LHCN-M2 (cell line): ENCODE measurements around the gene ARHGEF38. TPM values are rescaled to one million over a fixed set of nuclear protein-coding genes. Genes with fewer than 3 reads are reported as not detected.
A peak's percentile ranks its signal among the peaks of the same experiment; 100 is the strongest.
"Not testable (repeated sequence)": the region's sequence is repeated elsewhere in the genome, so short reads cannot be mapped to it uniquely, and the experiment has no call there.

ENCODE experiments used
- DNase-seq: peaks from one replicate; pipeline ENCODE4 v3.0.0-alpha.2; 2012; ENCODE audit warnings: low read depth
- total RNA-seq: library from RNA; depleted of rRNA; stranded (reverse); fragments of >200 nt; gene quantifications from 2 replicates; pipeline ENCODE4 v1.2.3, GENCODE V29; 2014

ARHGEF38 gene
- total RNA-seq, 1 experiment from 2014 or later = not detected

DNA sequence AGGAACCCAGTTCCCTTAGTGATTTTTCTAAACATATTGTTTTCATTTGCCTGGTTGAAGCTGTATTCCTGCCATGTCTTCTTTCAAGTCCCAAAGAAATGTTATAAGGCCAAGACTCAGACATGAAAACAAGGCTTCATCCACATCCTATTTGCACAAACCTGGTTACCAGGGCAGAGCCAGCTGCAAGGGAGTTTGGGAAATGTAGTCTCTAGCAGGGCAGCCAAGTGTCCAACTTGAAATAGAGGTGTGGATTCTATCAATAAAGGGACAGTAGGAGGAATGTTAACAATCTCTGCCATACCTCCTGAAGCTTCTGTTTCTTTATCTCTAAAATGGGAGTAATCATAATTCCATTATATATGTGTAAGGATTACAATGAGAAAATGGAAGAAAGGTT is 99.5 kb downstream of the ARHGEF38 start:
- DNase-seq = no peak

DNA sequence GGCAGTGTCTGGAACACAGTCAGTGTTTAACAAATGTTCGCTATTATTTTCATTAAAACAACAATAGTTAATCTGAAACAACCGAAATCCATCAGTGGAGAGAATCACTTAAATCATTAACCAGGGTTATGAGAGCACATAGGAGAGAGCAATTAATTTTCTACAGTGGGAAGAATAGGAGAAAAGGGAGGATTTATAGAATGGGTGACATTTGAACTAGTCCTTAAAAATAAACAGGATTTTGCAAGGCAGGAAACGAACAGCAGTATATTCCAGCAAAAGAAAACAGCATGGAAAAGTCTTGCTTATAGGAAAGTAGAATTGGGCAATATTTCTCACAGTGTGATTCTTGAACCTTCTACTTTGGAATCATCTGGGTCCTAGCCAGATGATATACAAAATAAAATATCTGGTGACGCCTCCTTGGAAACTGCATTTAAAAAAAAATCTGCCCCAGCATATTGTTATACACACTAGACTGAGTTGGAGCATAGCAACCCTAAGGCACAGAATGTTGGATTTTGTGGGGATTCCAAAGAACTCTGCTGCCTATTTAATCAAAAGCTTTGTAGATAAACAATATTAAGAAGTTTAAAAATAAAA is 100.0 kb downstream of the ARHGEF38 start:
- no peak for DNase-seq

DNA sequence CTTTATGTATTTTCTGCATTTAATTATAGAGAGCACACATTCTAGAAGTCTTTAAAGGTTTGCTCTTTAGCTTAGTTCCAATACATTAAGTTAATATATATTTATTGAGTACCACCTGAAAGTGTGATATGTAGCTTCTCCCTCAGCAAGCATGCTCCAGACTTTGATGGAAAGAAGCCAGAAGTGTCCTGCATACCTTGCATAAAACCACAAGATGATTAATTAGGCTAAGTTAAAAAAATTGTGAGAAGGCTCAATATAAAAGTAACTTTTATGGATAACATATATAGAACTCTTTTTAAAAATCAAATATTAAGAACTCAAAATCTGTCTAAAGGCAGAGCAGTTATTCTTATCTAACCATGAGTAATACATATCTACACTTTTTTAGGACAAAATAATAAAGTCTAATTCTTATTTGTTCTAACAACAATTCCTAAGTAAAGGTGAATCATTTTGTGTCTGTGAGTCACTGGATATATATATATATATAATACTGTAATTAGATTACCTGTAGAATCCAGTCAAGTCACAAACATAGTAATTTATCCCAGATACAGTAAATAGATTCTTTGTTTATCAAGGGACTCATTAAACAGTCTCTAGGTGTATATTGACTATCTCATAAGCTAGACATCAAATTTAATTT is 104.8 kb downstream of the ARHGEF38 start:
- no peak for DNase-seq

DNA sequence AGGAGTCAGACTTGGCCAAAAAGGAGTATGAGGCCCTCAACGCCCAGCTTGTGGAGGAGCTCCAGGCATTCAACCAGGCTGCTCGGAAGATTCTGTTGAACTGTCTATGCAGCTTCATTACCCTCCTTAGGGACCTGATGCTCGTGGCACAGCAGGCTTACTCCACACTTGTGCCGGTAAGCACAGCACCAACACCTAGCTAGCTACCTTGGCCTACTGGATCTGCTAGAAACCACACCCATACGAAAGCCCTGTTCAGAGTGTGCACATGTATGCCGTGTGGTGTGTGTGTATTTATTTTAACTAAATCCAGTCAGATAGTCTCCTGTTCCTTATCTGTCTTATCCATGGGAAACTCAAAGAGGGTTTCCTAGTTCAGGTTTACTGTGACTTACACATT is 106.8 kb downstream of the ARHGEF38 start:
- DNase-seq = no peak

DNA sequence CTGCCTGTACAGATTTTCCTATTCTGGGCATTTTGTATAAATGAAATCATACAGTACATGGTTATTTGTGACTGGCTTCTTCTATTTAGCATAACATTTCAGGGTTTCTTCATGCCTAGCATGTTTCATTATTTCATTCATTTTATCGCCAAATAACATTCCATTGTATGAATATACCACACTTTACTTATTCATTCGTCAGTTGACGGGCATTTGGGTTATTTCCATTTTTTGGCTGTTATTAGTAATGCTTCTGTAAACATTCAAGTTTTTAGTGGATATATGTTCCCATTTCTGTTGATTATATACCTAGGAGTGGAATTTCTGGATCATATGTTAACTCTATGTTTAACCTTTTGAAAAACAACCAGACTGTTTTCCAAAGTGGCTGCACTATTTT is 108.6 kb downstream of the ARHGEF38 start:
- DNase-seq = no peak

DNA sequence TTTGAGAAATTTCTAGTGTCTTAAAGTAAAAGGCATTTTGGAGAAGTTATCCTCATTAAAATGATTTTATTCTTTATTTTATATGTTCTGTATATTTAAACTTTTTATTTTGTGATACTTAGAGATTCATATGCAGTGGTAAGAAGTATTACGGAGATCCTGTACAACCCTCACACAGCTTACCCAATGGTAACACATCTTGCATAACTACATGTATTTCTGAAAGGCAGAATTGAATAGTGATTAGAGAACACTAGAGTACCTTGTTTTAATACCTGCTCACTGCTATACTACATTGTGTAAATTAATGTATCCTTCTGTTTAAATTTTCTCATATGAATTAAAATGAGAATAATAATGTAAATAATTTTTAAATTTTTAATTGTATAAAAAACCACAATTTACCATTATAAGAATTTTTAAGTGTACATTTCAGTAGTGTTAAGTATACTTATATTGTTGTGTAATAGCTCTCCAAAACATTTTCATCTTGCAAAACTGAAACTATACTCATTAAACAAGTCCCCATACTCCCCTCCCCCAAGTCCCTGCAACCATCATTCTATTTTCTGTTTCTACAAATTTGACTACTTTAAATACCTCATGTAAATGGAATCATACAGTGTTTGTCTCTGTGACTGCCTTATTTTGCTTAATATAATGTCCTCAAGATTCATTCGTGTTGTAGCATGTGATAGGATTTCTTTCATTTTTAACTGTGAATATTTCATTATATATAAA is 110.7 kb downstream of the ARHGEF38 start:
- no peak for DNase-seq

DNA sequence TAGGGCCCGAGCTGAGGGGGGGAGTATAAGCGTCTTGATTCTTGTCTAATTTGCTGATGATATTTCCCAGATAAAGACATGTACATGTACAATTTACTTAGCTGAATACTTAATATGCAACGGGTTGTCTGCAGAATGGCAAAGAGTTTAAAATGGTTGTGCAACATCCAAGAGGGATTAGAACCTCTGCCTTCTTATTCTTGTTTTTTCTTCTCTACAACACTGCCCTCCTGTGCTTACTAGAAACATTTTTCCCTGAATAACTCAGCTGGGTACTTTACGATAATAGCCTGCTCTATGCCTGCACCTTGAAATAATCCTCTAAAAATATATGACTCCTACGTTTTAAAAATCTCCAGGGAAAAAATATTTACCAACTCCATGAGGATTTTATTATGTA is 114.3 kb downstream of the ARHGEF38 start:
- peak; percentile 59 for DNase-seq

DNA sequence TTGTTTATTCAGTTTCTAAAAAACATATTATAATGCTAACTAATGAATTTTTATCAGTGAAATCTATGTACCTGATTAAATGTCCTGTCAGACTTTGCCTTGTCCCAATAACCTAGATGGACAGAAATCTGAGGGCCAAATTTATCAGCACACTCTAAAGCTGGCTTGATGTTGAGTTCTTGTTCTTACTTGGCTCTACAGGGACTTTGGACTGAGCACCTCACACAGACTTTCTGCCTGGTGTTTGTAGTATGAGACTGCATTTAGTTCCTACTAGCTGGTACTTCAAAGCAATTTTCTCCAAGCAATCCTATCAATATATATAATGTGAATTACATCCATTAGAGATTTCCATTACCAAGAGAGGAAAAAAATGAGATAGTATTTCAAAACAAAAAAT is 118.3 kb downstream of the ARHGEF38 start:
- DNase-seq = no peak

DNA sequence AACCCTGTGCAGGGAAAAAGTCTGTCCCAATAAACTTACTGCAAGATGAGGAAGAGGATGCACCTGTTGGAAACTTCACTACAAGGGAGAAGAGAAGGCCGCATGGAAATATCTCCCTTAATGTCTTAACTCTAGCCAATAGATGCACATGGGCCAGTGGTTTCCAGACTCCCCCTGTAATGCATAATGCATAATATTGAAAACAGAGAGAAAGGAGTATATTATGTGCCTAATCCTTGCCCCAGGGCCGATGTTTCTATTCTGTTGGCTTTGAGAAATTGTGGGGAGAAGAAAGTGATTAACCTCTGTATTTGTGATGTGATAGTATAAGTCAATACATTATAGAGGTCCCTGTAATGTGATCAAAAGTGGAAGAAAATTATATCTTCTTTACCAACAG is 118.9 kb downstream of the ARHGEF38 start:
- DNase-seq = no peak

DNA sequence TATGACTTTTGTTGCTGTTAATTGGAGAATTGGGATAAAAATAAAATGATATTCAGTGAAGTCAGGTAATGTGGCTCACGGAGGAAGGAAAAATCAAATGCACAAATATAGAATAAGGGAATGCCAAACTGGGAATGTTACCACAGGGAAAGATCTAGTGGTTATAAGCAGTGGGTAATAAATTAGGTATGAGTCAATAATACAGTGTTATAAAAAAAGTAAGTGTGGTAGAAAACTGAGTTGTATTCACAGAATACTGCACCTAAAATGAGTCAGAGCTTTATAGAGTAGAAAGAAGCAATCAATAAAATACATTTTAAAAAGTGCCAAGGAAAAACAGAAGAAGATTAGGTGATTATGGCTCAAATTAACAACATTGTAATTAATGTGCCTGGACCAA is 121.6 kb downstream of the ARHGEF38 start:
- DNase-seq = no peak

DNA sequence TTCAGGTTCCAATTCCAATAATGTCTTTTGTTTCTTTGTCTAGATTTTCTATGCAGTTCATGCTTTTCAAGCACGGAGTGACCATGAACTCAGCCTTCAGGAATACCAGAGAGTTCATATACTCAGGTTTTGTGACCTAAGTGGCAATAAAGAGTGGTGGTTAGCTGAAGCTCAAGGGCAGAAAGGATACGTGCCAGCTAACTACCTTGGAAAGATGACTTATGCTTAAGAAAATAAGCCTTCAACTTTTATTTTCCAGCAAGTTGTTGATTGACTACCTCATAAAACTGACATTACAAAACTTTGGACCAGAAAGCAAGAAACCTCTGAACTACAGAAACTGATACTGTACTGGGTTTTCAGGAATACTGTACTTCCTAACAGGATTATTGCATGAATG is 125.3 kb downstream of the ARHGEF38 start:
- DNase-seq = no peak

DNA sequence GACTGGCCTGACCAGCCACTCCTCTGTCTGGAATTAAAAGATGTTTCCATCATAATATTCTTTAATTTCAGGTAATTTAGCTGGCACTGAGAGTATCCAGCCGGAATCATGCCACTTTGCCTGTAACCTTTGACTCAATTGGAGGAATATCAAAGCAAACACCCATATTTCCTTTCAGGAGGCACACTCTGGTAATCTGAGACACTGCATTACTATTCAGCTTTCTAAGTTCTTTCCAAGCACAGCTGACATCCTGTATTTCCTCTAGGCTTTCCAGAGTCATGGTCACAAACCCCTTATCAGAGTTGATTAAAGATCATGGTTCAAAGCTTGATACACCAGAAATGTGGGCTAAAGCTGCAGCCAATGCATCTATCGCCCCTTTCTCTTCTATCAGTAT is 126.8 kb downstream of the ARHGEF38 start:
- peak; percentile 60 for DNase-seq

DNA sequence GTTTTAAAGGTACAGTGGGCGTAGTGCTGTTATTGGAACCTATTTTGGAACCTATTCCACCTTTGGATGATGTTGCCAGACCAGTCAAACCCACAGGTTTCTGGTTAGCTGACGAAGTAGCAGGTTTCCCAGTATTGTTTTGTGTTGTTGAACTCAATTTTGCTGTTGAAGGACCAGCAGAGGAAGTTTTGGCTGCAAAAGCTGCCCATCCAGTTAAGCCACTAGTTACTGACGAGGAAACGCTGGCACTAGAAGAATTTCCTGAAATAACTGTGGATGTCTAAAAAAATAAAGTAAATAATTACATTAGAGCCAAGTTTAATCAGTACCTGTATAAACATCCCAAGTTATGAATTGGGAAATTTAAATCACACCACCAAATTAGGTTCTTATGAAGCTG is 130.6 kb downstream of the ARHGEF38 start:
- no peak for DNase-seq

DNA sequence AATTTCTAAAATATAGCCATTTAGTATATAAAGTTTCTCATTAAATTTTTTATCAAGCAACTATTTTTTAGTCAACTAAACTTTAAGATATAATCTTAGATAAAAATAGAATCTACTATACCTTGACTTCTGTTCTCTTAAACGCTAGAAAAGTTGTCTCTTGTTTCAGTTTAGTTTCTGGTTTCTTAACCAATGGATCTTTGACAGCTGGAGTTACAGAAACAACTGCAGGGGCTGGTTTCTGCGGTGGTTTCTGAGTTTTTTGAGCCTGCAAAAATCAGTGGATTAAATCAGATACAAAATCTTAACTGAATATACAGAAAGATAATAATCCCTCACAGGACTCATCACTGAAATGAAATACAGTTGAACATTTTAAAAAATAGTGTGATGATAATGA is 134.2 kb downstream of the ARHGEF38 start:
- DNase-seq = peak; percentile 20

DNA sequence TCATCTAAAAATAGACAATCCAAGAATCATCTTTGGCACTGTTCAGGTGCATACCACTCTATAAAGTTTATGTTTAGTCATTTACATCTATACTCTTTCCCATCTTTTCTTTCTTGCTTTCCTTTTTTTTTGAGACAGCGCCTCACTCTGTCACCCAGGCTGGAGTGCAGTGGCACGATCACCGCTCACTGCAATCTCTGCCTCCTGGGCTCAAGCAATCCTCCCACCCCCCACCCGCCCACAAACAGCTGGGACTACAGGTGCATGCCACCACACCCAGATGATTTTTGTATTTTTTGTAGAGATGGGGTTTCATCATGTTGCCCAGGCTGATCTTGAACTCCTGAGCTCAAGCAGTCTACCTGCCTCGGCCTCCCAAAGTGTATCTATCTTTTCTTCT is 142.4 kb downstream of the ARHGEF38 start:
- not testable (repeated sequence) for DNase-seq

DNA sequence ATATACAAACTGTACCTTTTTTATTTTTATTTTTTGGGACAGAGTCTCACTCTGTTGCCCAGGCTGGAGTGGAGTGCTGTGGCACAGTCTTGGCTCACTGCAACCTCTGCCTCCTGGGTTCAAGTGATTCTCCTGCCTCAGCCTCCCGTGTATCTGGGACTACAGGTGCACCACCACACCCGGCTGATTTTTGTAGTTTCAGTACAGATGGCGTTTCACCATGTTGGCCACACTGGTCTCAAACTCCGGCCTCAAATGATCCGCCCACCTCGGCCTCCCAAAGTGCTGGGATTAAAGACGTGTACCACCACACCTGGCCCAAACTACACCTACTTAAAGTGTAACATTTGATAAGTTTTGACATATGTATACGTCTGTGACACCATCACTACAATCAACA is 143.4 kb downstream of the ARHGEF38 start:
- not testable (repeated sequence) for DNase-seq

DNA sequence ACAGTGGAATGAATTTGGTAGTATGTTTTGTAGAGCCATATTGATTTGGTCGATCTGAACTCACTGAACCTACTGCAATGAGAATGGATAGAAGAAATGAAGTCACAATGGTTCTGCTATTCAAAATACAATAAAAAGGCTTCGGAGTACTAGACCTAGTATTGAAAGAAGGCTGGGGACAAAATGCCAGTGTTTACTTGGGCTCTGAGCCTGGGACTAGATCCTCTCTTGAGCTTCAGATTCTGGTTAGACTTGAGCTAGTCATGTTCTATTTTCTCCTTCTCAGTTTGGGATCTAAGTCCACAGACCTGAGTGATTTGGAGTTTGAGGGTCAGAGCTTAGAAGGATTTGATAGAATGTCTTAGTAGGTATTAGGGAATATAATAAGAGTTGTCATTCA is 146.2 kb downstream of the ARHGEF38 start:
- no peak for DNase-seq

DNA sequence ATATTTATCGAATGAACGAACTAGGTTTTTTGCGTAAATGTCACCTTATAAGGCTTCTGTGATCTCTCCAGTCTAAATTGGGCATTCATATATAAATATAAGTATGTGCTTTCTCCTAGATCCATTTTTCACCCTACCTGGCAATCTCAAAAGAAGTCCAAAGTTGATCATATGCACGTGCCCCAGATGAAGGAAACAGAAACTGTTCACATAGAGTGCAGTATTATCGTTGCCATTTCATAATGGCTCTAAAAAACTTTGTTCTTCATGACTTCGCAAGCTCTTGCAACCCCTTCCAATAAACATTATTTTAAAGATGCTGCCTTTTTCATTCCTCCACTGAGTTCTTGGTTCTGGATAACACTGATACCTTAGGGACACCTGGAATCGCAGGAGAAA is 155.4 kb downstream of the ARHGEF38 start:
- DNase-seq = no peak

DNA sequence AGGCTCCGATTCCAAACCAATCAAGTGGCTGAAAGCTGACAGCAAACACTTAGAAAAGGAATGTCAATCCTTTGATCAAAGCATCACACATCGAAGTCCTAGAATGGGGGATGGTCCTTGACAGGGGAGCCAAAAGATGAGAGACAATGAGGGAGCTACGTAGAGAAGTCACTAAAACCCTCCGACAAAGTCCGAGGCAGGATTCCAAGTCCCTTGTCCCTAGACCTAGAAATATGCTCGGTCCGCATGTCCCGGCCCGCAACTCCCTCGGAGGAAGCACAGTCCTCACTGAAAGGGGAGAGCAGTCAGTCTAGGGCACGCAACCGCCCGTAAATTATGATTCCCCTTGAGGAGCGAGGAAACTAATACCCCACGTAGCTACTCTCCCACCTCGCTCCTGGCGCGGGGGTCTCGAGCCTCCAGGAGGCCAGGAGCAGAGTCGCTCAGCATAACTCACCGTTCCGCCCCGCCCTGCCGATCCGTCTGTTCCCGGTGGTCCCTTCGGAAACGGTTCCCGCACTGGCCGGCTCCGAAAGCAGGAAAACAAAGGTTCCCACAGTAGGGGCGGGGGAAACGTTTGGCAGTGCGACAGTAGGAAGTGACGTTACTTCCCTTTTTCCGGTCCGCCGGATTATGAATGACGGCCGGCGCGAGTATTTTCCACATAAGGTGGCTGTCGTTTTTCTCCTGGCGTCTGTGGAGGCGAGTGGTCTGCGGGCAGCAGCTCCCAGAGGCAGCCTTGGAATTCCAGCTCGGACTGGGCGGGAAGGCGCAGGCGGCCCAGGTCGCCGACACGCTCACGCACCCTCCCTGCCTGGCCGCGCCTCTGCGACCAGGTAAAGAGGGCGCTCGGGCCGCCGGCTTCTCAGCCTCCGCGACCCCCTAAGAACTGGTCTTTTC is 156.0 kb downstream of the ARHGEF38 start, which contains the start of the genes GSTCD and INTS12:
Gene GSTCD (plus strand): TSS at position 604 of the 900 bp plus-strand sequence. CDS start 8,830 bp downstream, outside the sequence.
Gene INTS12 (minus strand): TSS at position 509 of the 900 bp plus-strand sequence. CDS start 8,684 bp downstream, outside the sequence.
- DNase-seq = peak; percentile 91

DNA sequence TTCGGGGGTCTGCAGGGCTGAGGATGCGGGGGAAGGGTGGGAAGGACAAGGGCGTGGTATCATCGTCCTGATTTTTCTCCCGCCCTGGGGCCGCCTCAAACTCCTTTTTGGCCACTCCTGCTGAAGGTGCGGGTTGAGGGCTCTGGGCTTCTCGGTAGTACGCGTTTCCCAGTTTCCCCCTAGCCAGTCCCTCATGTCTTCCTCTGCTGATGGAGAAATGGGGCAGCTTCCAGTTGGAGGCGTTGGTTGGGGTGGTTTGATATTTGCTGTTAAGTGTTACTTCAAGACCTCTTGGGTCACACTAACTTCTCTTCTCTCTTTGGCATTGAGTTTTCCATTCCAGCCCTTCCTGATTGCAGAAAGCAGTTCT is 156.6 kb downstream of the ARHGEF38 start:
- peak; percentile 13 for DNase-seq

DNA sequence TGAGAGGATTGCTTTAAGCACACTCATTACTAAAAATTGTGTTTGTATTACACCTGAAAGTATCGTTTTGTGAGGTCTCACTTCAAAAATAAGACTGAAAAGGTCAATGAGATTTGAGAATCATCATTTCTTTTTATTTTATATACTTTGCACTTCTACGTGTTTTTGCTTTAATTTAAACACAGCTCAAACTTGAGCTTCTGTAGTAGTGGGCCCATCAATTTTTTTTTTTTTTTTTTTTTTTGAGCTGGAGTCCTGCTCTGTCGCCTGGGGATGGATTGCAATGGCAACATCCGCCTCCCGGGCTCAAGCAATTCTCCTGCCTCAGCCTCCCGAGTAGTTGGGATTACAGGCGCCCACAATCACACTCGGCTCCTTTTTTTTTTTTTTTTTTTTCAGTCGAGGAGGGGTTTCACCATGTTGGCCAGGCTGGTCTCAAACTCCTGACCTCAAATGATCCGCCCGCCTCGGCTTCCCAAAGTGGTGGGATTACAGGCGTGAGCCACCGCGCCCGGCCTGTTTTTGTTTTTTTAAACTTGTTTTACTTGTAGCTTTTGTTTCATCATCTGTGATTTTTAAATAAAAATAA is 157.7 kb downstream of the ARHGEF38 start:
- peak; percentile 17 for DNase-seq
